Nephron (organoid): ENCODE results near the gene CAMTA2.

Experiments
- H3K27ac Mint-ChIP-seq, 3 experiments: 2 replicates each; pipeline ENCODE4 v1.8.0; 2020; ENCODE audit warnings: mixed read lengths in 3 of 3, mild to moderate bottlenecking in 2 of 3, moderate library complexity in 1 of 3
- H3K27me3 Mint-ChIP-seq: 2 replicates; pipeline ENCODE4 v1.8.0; 2021; ENCODE audit warnings: low read depth, mild to moderate bottlenecking, moderate library complexity, mixed read lengths
- H3K36me3 Mint-ChIP-seq: 2 replicates; pipeline ENCODE4 v1.8.0; 2020; ENCODE audit warnings: low read depth, mixed read lengths
- H3K4me1 Mint-ChIP-seq: 2 replicates; pipeline ENCODE4 v1.8.0; 2020; ENCODE audit warnings: mixed read lengths
- H3K4me3 Mint-ChIP-seq, 3 experiments: 2 replicates each; pipeline ENCODE4 v1.8.0; 2020; ENCODE audit warnings: mild to moderate bottlenecking in 3 of 3, mixed read lengths in 3 of 3, moderate library complexity in 2 of 3
- H3K9me3 Mint-ChIP-seq: 2 replicates; pipeline ENCODE4 v1.8.0; 2020; ENCODE audit warnings: mixed read lengths
- CTCF ChIP-seq, 3 experiments: fragments of 200-600 bp; sonication (generic); IDR thresholded peaks; one replicate each; pipeline ENCODE4 v1.5.0; 2021; ENCODE audit warnings: antibody characterized with exemption in 3 of 3; ENCODE audit not compliant: unreplicated experiment in 3 of 3

Gene CAMTA2

GRCh38 chr17:4968486-4969046, 18.9 kb downstream of the CAMTA2 start:
- peaks cover 22% of the 10 kb centered on the region for H3K36me3 Mint-ChIP-seq
- H3K27me3 Mint-ChIP-seq = no peaks in the 10 kb centered on the region
- peaks cover 29% of the 10 kb centered on the region for H3K4me1 Mint-ChIP-seq

GRCh38 chr17:4967539-4968485, 19.7 kb downstream of the CAMTA2 start, which contains the start of gene SPAG7:
Gene SPAG7, minus strand, starts transcription at chr17:4967817. Its CDS starts 13 bp downstream, at chr17:4967804.
- Mint-ChIP-seq H3K4me3 (no peak within 1 kb of the TSS), H3K27me3 (no peaks in the 10 kb centered on the region), H3K4me1 (peaks cover 29% of the 10 kb centered on the region), H3K27ac (peak within 1 kb of the TSS in 2 of 3 experiments; percentile 93 to 94), H3K36me3 (peaks cover 22% of the 10 kb centered on the region), H3K9me3 (no peaks in the 10 kb centered on the region)
- no peak for TF ChIP-seq CTCF (IDR thresholded peaks at IDR 0.05; ENCODE audit: unreplicated experiment in 3 of 3)

More at GRCh38 chr17:4968486-4969046, 18.9 kb downstream of the CAMTA2 start:
- Mint-ChIP-seq H3K9me3 (no peaks in the 10 kb centered on the region), H3K27ac (no peak overlapping the region), H3K4me3 (no peak overlapping the region)
- no peak for TF ChIP-seq CTCF (IDR thresholded peaks at IDR 0.05; ENCODE audit: unreplicated experiment in 3 of 3)

GRCh38 chr17:4966844-4967538, 20.5 kb downstream of the CAMTA2 start:
- Mint-ChIP-seq H3K4me3 (no peak overlapping the region), H3K36me3 (peaks cover 19% of the 10 kb centered on the region), H3K27ac (peak overlapping the region in 1 of 3 experiments; percentile 94), H3K4me1 (peaks cover 29% of the 10 kb centered on the region), H3K9me3 (no peaks in the 10 kb centered on the region), H3K27me3 (no peaks in the 10 kb centered on the region)
- no peak for TF ChIP-seq CTCF (IDR thresholded peaks at IDR 0.05; ENCODE audit: unreplicated experiment in 3 of 3)

- Mint-ChIP-seq H3K27ac (peak overlapping the region in 2 of 3 experiments; percentile 12 to 31), H3K36me3 (peaks cover 21% of the 10 kb centered on the region), H3K4me1 (peaks cover 27% of the 10 kb centered on the region), H3K4me3 (peak overlapping the region; percentile 50 to 63 (median 53)), H3K27me3 (no peaks in the 10 kb centered on the region), H3K9me3 (no peaks in the 10 kb centered on the region)
- no peak for TF ChIP-seq CTCF (IDR thresholded peaks at IDR 0.05; ENCODE audit: unreplicated experiment in 3 of 3)
Measured at GRCh38 chr17:4965311-4965986, 22.0 kb downstream of the CAMTA2 start.

GRCh38 chr17:4960279-4960922, 27.1 kb downstream of the CAMTA2 start:
- no peak for TF ChIP-seq CTCF (IDR thresholded peaks at IDR 0.05; ENCODE audit: unreplicated experiment in 3 of 3)
- H3K36me3 Mint-ChIP-seq = peaks cover 44% of the 10 kb centered on the region
- H3K4me1 Mint-ChIP-seq = peaks cover 32% of the 10 kb centered on the region
- peak overlapping the region in 2 of 3 experiments; percentile 18 to 54 for H3K27ac Mint-ChIP-seq
- no peaks in the 10 kb centered on the region for H3K9me3 Mint-ChIP-seq
- H3K4me3 Mint-ChIP-seq = no peak overlapping the region
- H3K27me3 Mint-ChIP-seq = no peaks in the 10 kb centered on the region
